H1 (cell line): ENCODE results near the gene LHPP. TPM values are rescaled to one million over a fixed set of nuclear protein-coding genes. Genes with fewer than 3 reads are reported as not detected.

Source experiments
- BRCA1 ChIP-seq: IDR thresholded peaks from 2 replicates; pipeline ENCODE4 v1.6.1; 2012; ENCODE audit warnings: low read depth, low read length, improper control_type of control experiment
- EP300 ChIP-seq, 2 experiments: IDR thresholded peaks; 1 replicate in 1 of 2; 2 replicates in 1 of 2; pipeline ENCODE4 v1.6.1; 2011 to 2012; ENCODE audit warnings: low read depth in 2 of 2, low read length in 2 of 2, mild to moderate bottlenecking in 2 of 2, borderline replicate concordance in 1 of 2, inconsistent platforms in 1 of 2, moderate library complexity in 1 of 2
- FOSL1 ChIP-seq: IDR thresholded peaks from 2 replicates; pipeline ENCODE4 v1.6.1; 2011; ENCODE audit warnings: mild to moderate bottlenecking, low read depth, low read length, moderate library complexity; ENCODE audit not compliant: insufficient read depth
- NANOG ChIP-seq: IDR thresholded peaks from 2 replicates; pipeline ENCODE4 v1.6.1; 2011; ENCODE audit warnings: low read length, low read depth, mild to moderate bottlenecking, inconsistent platforms; ENCODE audit not compliant: insufficient read depth, poor library complexity, severe bottlenecking
- PHF8 ChIP-seq: fragments of 200-600 bp; sonication (generic); conservative IDR thresholded peaks from 2 replicates; pipeline ENCODE4 v1.7.1; 2012; ENCODE audit warnings: low read depth, mild to moderate bottlenecking, inconsistent platforms, low read length, moderate library complexity
- RFX5 ChIP-seq: IDR thresholded peaks from 2 replicates; pipeline ENCODE4 v1.6.1; 2011; ENCODE audit warnings: low read depth, low read length, improper control_type of control experiment, borderline replicate concordance
- SAP30 ChIP-seq: fragments of 300-600 bp; sonication (generic); IDR thresholded peaks from 2 replicates; pipeline ENCODE4 v1.7.1; 2012; ENCODE audit warnings: low read length, moderate library complexity, mild to moderate bottlenecking, inconsistent platforms; ENCODE audit not compliant: insufficient read depth, insufficient replicate concordance
- SIX5 ChIP-seq: IDR thresholded peaks from 2 replicates; pipeline ENCODE4 v1.6.1; 2011; ENCODE audit warnings: mild to moderate bottlenecking, low read depth, low read length
- SP1 ChIP-seq: IDR thresholded peaks from 2 replicates; pipeline ENCODE4 v1.6.1; 2011; ENCODE audit warnings: low read depth, low read length
- TEAD4 ChIP-seq: IDR thresholded peaks from 2 replicates; pipeline ENCODE4 v1.6.1; 2012; ENCODE audit warnings: low read depth, low read length, inconsistent platforms, mixed read lengths
- polyA plus RNA-seq, 7 experiments: library from polyadenylated mRNA; depleted of rRNA in 3 of 7; stranded (reverse) in 5 of 7; unstranded in 2 of 7; fragments of >200 nt in 5 of 7; fragments of 200-250 nt in 2 of 7; gene quantifications; 1 replicate in 5 of 7; 2 replicates in 1 of 7; 4 replicates in 1 of 7; pipeline versions ENCODE4 v1.2.1 to v1.2.3, GENCODE V29; 2011 to 2013; ENCODE audit warnings: missing spikeins in 2 of 7, mixed read lengths in 2 of 7
- total RNA-seq: library from RNA; stranded (reverse); fragmentation: NEBNext Ultra II Directional; extraction: Animal tissue kit (Norgen Biotek cat#: 25700); gene quantifications from 2 replicates; pipeline ENCODE4 v1.2.1, GENCODE V29; 2021
- TF ChIP-seq, protein P1 (sequence below): fragments of 300-600 bp; sonication (generic); IDR thresholded peaks from 2 replicates; pipeline ENCODE4 v1.7.1; 2012; ENCODE audit warnings: low read length, moderate library complexity, mild to moderate bottlenecking, inconsistent platforms; ENCODE audit not compliant: insufficient replicate concordance

The LHPP gene
- total and polyA plus RNA-seq, 2 of the 8 experiments (the other 6 are each of a cell fraction or from before 2014, with no cell fraction given) = 26.0 to 45.0 TPM

GRCh38 chr10:124637091-124637700, 175.6 kb downstream of the LHPP start (continued):
- TF ChIP-seq, protein P1, sequence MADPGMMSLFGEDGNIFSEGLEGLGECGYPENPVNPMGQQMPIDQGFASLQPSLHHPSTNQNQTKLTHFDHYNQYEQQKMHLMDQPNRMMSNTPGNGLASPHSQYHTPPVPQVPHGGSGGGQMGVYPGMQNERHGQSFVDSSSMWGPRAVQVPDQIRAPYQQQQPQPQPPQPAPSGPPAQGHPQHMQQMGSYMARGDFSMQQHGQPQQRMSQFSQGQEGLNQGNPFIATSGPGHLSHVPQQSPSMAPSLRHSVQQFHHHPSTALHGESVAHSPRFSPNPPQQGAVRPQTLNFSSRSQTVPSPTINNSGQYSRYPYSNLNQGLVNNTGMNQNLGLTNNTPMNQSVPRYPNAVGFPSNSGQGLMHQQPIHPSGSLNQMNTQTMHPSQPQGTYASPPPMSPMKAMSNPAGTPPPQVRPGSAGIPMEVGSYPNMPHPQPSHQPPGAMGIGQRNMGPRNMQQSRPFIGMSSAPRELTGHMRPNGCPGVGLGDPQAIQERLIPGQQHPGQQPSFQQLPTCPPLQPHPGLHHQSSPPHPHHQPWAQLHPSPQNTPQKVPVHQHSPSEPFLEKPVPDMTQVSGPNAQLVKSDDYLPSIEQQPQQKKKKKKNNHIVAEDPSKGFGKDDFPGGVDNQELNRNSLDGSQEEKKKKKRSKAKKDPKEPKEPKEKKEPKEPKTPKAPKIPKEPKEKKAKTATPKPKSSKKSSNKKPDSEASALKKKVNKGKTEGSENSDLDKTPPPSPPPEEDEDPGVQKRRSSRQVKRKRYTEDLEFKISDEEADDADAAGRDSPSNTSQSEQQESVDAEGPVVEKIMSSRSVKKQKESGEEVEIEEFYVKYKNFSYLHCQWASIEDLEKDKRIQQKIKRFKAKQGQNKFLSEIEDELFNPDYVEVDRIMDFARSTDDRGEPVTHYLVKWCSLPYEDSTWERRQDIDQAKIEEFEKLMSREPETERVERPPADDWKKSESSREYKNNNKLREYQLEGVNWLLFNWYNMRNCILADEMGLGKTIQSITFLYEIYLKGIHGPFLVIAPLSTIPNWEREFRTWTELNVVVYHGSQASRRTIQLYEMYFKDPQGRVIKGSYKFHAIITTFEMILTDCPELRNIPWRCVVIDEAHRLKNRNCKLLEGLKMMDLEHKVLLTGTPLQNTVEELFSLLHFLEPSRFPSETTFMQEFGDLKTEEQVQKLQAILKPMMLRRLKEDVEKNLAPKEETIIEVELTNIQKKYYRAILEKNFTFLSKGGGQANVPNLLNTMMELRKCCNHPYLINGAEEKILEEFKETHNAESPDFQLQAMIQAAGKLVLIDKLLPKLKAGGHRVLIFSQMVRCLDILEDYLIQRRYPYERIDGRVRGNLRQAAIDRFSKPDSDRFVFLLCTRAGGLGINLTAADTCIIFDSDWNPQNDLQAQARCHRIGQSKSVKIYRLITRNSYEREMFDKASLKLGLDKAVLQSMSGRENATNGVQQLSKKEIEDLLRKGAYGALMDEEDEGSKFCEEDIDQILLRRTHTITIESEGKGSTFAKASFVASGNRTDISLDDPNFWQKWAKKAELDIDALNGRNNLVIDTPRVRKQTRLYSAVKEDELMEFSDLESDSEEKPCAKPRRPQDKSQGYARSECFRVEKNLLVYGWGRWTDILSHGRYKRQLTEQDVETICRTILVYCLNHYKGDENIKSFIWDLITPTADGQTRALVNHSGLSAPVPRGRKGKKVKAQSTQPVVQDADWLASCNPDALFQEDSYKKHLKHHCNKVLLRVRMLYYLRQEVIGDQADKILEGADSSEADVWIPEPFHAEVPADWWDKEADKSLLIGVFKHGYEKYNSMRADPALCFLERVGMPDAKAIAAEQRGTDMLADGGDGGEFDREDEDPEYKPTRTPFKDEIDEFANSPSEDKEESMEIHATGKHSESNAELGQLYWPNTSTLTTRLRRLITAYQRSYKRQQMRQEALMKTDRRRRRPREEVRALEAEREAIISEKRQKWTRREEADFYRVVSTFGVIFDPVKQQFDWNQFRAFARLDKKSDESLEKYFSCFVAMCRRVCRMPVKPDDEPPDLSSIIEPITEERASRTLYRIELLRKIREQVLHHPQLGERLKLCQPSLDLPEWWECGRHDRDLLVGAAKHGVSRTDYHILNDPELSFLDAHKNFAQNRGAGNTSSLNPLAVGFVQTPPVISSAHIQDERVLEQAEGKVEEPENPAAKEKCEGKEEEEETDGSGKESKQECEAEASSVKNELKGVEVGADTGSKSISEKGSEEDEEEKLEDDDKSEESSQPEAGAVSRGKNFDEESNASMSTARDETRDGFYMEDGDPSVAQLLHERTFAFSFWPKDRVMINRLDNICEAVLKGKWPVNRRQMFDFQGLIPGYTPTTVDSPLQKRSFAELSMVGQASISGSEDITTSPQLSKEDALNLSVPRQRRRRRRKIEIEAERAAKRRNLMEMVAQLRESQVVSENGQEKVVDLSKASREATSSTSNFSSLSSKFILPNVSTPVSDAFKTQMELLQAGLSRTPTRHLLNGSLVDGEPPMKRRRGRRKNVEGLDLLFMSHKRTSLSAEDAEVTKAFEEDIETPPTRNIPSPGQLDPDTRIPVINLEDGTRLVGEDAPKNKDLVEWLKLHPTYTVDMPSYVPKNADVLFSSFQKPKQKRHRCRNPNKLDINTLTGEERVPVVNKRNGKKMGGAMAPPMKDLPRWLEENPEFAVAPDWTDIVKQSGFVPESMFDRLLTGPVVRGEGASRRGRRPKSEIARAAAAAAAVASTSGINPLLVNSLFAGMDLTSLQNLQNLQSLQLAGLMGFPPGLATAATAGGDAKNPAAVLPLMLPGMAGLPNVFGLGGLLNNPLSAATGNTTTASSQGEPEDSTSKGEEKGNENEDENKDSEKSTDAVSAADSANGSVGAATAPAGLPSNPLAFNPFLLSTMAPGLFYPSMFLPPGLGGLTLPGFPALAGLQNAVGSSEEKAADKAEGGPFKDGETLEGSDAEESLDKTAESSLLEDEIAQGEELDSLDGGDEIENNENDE = no peak
- TF ChIP-seq BRCA1 (no peak), PHF8 (no peak), SIX5 (no peak), EP300 (IDR thresholded peaks at IDR 0.05; ENCODE audit: borderline replicate concordance in 1 of 2, low read depth in 2 of 2, low read length in 2 of 2) (no peak), TEAD4 (no peak), NANOG (no peak), SP1 (no peak), RFX5 (no peak), SAP30 (no peak), FOSL1 (no peak)
